ENCODE data around the gene SYNJ2. TPM values are rescaled to one million over a fixed set of nuclear protein-coding genes. Genes with fewer than 3 reads are reported as not detected.
"Not testable (repeated sequence)": the region's sequence is repeated elsewhere in the genome, so short reads cannot be mapped to it uniquely, and the experiment has no call there.

SYNJ2 gene, protein sequence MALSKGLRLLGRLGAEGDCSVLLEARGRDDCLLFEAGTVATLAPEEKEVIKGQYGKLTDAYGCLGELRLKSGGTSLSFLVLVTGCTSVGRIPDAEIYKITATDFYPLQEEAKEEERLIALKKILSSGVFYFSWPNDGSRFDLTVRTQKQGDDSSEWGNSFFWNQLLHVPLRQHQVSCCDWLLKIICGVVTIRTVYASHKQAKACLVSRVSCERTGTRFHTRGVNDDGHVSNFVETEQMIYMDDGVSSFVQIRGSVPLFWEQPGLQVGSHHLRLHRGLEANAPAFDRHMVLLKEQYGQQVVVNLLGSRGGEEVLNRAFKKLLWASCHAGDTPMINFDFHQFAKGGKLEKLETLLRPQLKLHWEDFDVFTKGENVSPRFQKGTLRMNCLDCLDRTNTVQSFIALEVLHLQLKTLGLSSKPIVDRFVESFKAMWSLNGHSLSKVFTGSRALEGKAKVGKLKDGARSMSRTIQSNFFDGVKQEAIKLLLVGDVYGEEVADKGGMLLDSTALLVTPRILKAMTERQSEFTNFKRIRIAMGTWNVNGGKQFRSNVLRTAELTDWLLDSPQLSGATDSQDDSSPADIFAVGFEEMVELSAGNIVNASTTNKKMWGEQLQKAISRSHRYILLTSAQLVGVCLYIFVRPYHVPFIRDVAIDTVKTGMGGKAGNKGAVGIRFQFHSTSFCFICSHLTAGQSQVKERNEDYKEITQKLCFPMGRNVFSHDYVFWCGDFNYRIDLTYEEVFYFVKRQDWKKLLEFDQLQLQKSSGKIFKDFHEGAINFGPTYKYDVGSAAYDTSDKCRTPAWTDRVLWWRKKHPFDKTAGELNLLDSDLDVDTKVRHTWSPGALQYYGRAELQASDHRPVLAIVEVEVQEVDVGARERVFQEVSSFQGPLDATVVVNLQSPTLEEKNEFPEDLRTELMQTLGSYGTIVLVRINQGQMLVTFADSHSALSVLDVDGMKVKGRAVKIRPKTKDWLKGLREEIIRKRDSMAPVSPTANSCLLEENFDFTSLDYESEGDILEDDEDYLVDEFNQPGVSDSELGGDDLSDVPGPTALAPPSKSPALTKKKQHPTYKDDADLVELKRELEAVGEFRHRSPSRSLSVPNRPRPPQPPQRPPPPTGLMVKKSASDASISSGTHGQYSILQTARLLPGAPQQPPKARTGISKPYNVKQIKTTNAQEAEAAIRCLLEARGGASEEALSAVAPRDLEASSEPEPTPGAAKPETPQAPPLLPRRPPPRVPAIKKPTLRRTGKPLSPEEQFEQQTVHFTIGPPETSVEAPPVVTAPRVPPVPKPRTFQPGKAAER (N-terminal part only)
- 7.4 TPM for total RNA-seq

DNA sequence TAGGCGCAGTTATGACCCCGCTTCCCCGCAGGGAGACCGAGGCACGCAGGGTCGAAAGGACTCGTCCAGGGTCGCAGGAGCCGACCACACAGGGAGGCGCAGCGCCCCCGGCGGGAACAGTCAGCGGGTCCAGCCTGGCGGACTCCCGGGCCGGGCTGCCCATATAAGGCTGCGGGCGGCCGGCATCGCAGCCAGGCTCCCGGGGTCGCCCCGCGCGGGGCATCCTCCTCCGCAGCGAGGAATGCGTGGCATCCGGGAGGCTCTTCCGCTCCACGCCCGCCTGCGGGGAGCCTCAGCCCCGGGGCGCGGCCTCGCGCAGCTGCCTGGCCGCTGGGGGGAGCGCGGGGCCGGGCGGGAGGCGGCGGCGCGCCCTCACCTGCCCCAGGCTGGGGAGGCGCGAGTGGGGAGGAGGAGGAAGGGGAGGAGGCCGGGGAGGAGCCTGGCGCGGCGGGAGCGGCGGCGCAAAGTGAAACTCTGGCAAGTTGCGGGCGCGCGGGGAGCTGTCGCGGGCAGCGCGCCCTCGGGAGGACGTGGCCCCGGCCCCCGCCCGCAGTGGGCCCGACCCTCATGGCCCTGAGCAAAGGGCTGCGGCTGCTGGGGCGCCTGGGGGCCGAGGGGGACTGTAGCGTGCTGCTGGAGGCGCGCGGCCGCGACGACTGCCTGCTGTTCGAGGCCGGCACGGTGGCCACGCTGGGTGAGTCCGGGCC is at the start of gene SYNJ2:
SYNJ2 (plus strand) TSS at position 469 of the 707 bp plus-strand sequence; CDS start at position 568, 99 bp downstream.
- DNase-seq = peak; percentile 41

DNA sequence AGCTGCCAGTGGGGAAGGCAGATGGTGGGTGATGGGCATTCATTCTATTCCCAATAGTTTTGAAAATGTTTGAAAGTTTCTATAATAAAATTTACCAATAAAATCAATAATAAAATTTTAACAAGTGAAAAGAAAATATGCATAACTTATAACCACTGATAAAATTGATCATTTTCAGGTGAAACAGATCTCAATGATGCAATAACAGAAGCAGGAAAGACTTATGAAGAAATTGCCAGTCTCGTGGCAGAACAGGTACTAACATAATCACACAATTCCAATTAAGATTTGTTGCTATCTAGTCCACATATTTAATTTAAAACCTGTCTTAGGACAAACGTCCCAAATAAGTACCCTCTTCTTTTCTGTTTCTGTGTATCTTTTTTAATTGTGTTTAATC is 45.9 kb upstream of the SYNJ2 start:
- no peak for DNase-seq

- no peak for DNase-seq
Measured at GRCh38 chr6:157937318-157937717, 44.3 kb upstream of the SYNJ2 start.

GRCh38 chr6:157937916-157938315 is 43.7 kb upstream of the SYNJ2 start:
- DNase-seq = no peak

DNA sequence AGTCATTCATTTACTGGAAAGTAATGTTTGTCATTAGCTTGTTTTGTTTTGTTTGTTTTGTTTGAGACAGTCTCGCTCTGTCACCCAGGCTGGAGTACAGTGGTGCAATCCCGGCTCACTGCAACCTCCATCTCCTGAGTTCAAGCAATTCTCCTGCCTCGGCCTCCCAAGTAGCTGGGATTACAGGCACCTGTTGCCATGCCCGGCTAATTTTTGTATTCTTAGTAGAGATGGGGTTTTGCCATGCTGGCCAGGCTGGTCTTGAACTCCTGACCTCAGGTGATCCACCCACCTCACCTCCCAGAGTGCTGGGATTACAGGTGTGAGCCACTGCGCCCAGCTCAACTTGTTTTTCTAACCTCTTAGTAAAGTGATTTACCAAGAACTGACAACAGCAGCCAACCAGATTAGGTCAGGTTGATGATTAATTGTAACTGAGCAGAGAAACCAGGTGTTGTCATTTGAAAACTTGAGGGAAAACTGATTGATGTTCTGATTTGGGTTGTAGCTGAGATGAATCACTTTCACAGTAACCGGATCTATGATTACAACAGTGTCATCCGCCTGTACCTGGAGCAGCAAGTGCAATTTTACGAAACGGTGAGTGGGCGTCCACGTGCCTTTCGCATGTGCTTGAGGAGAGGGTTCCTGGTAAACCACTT is 41.2 kb upstream of the SYNJ2 start:
- not testable (repeated sequence) for DNase-seq

GRCh38 chr6:157941101-157941863 is 40.4 kb upstream of the SYNJ2 start:
- DNase-seq = no peak

DNA sequence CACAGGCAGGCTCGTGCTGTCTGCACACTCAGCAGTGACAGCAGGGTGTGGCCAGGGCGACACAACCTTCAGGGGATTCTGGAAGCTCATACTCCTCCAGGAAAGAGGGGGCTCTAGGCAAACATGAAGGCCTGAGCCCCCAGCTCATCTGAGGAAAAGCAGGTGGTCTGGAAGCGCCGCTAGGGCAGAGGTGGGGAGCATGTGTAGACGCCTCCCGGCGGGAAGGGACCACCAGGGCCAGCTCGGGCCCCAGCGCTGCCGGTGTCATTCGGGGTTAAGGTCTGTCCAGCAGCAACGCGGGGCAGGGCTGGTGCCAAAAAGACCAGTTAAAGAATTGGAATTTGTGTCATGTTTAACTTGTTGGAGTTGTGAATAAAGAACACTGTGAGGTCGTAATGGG is 39.3 kb upstream of the SYNJ2 start:
- DNase-seq = no peak

DNA sequence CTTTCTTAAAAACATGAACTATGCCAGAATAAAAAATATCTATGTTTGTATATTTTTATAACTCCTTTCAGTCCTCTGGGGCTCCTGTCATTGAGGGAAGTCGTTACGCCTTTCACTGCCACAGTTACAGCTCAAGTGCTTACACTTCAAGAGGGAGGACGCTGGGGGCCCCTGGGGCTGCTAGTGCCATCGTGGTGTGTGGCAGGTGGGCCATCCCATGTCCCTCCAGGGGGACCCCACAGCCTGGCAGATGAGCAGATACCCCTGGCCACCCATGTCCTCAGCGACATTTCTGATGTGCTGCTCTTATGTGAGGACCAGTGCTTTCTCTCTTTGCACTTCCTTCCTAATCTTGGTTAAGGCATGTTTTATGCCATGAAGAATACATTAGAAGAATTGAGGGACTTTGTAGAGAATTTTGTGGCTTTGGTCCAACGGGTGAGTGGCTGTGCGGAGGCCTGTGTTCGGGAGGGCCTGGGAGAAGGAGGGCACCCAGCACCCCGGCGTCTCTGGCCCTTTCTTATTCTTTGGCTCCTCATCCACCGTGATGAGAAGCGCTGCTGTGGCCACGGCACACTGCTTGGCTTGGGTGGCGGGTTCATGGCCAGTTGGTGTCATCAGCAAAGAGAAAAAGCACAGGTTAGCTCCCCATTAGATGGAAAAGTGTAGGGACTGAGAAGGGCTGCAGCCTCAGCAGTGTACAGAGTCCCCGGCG is 38.3 kb upstream of the SYNJ2 start:
- no peak for DNase-seq

GRCh38 chr6:157943964-157944283 is 37.7 kb upstream of the SYNJ2 start:
- no peak for DNase-seq

GRCh38 chr6:157944983-157945931 is 36.4 kb upstream of the SYNJ2 start:
- no peak for DNase-seq

DNA sequence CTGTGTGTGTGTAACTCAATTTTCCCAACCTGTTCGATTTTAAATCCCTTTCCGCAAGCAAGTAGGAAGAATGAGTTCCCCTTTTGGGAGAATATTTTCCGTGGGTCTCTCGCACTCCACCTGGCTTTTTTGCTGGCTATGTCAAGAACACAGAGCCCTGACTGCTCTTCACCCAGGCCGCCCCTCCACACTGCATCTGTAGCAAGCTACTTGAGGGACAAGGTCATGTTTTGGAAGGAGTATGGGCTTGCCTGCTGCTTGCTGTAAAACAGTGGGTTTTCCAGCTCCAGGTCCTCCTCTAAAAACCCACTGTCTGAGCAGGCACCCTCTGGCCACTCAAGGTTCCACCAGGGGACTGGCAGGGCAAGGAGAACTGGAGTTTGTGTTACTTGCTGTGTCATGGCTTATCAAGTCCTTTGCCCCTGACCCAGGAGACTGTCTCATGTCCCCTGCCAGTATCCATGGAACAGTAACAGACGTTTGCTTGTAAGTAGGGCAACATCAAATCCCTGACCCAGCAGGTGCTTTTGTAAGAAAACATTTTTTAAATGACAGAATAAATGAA is 35.5 kb upstream of the SYNJ2 start:
- DNase-seq = no peak

- DNase-seq = no peak
Measured at GRCh38 chr6:157946865-157947532, 34.7 kb upstream of the SYNJ2 start.

GRCh38 chr6:157950899-157951298 is 30.8 kb upstream of the SYNJ2 start:
- not testable (repeated sequence) for DNase-seq

DNA sequence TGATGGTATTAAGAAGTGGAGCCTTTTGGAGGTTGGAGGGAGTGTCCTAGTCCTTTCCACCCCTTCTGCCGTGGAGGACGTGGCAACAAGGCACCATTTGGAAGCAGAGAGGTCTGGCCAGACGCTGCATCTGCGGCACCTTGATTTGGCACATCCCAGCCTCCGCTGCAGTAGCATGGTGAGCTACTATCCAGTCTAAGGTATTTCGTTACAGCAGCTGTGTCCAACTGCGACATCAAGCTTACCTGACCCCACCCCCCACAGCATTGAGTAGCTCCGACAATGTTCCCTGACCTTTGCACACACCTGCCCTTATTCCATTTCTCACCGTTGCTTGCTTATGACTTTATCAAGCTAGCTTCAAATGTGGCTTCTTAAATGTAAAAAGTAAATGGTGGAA is 29.8 kb upstream of the SYNJ2 start:
- DNase-seq = no peak

DNA sequence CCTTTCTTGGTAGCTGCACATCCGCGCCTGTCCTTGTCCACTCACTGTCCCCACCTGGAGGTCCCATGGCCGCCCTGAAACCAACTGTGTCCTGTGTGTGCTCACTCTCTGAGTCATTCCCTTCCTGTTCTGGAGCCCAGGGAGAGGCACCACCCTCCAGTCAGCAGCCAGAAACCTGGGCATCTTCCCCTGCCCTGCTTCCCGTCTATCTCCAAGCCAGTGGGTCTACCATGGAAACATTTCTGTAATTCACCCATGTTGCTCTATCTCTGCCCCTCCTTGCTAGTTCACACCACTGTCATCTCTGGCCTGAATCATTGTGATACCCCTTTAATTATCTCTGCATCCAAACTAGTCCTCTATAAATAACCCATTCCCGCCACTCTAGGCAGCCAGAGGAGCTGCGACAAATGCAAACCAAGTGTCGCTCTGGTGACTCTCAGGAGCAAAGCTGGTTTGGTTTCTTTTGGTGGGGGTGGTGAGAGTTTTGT is 28.8 kb upstream of the SYNJ2 start:
- DNase-seq = no peak

DNA sequence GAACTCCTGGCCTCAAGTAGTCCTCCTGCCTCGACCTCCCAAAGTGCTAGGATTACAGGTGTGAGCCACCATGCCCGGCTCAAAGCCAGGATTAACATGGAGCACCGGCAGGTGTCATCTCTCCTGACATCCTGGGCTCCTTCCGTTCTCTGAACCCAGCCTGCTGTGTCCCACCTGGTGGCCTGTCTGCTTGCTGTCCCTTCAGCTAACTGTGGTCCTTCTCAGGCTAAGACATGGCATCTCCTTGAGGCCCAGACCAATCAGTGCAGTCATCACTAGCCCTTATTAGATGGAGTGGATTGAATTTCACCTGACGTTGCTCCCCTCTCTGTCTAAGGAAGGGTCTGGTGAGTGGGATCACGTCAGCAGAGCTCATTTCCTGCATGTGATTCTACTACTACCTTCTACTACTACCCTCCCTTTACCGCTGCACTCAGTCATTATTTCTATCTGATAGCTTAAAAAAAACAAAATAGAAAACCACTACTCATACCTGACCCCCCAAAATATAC is 28.0 kb upstream of the SYNJ2 start:
- DNase-seq = no peak

All from skin of body (tissue), 2 donors.